ENCODE measurements around the gene PPP1R16B. TPM values are rescaled to one million over a fixed set of nuclear protein-coding genes. Genes with fewer than 3 reads are reported as not detected.

The PPP1R16B gene
- polyA plus RNA-seq, 2 of the 4 experiments (the other 2 are of a cell fraction), result 0.17 to 0.31 TPM

GRCh38 chr20:38932457-38933120 lies 127.1 kb downstream of the PPP1R16B start:
- ATAC-seq (no peak), DNase-seq (ENCODE audit: low read depth in 1 of 2, low spot score in 1 of 2) (no peak), FAIRE-seq (no peak)
- POLR2A ChIA-PET, result interaction anchor here (1.2 kb wide), 1 partner anchor 30 kb away, joined by 6 read pairs; the partner anchor contains the start of gene DHX35
- H3K9me3 ChIP-seq, result no peaks in the 10 kb centered on the region
- CTCF ChIA-PET, result interaction anchor here (1.1 to 1.4 kb wide), 3 partner anchors 9 to 117 kb away, joined by 3 to 6 read pairs (median 5); no protein-coding TSS in a partner anchor
- 88% methylated on average over 9 of the region's 9 CpGs for WGBS (ENCODE audit: missing lambda C conversion rate)
- TF ChIP-seq MAZ (IDR thresholded peaks at IDR 0.05; ENCODE audit: borderline replicate concordance, low read depth, low read length) (no peak), HOXB5 (CRISPR knock-in tag; IDR thresholded peaks at IDR 0.05) (no peak), HEYL (CRISPR knock-in tag; IDR thresholded peaks at IDR 0.05) (no peak), TP53 (CRISPR knock-in tag; IDR thresholded peaks at IDR 0.05) (no peak), SREBF2 (IDR thresholded peaks at IDR 0.05) (no peak), HMGXB4 (CRISPR knock-in tag; IDR thresholded peaks at IDR 0.05; ENCODE audit: borderline replicate concordance) (no peak), CEBPB (IDR thresholded peaks at IDR 0.05) (0 out of 4 replicates have a peak, but pooled peaks of 1 of the 2 experiments have one; percentile 5), EP300 (IDR thresholded peaks at IDR 0.05) (no peak)
- no peak overlapping the region for H3K4me3 ChIP-seq
- H3K4me1 ChIP-seq, result peaks cover 69% of the 10 kb centered on the region
- 0 out of 3 replicates have a peak overlapping the region, but pooled peaks have one; percentile 11 for H3K4me2 ChIP-seq
- 0 out of 6 replicates have a peak overlapping the region, but pooled peaks of 1 of the 2 experiments have one; percentile 7 for H3K27ac ChIP-seq

- H3K4me3 ChIP-seq, result no peak overlapping the region
- ChIA-PET CTCF (interaction anchor here (1.0 to 1.5 kb wide), 2 partner anchors 10 to 40 kb away, joined by 3 to 5 read pairs; no protein-coding TSS in a partner anchor), POLR2A (no interaction called here)
- H3K9me3 ChIP-seq, result no peaks in the 10 kb centered on the region
- no peak for FAIRE-seq
- H3K27ac ChIP-seq, result no peak overlapping the region
- TF ChIP-seq RFX5 (IDR thresholded peaks at IDR 0.05) (no peak), HOXB5 (CRISPR knock-in tag; IDR thresholded peaks at IDR 0.05) (no peak), CHD4 (IDR thresholded peaks at IDR 0.05; ENCODE audit: borderline replicate concordance) (no peak), USF2 (IDR thresholded peaks at IDR 0.05) (no peak), RAD21 (conservative IDR thresholded peaks at IDR 0.05 in 1 of 2, IDR thresholded peaks at IDR 0.05 in 1 of 2) (no peak), CHD2 (IDR thresholded peaks at IDR 0.05; ENCODE audit: low read length, partially characterized antibody) (no peak), CBX2 (IDR thresholded peaks at IDR 0.05; ENCODE audit: borderline replicate concordance, low read depth) (no peak), FOSL2 (IDR thresholded peaks at IDR 0.05) (no peak), FOSL2 (CRISPR knock-in tag; IDR thresholded peaks at IDR 0.05) (no peak)
- ATAC-seq, result no peak
- H3K4me2 ChIP-seq, result no peak overlapping the region
- DNase-seq (ENCODE audit: low read depth in 1 of 2, low spot score in 1 of 2), result no peak
- peaks cover 54% of the 10 kb centered on the region for H3K4me1 ChIP-seq
- 92% methylated on average over 5 of the region's 5 CpGs for WGBS (ENCODE audit: missing lambda C conversion rate)
Measured at GRCh38 chr20:38934530-38934929, 129.0 kb downstream of the PPP1R16B start.

GRCh38 chr20:38935285-38935684 lies 129.8 kb downstream of the PPP1R16B start:
- 29% methylated on average over 3 of the region's 3 CpGs for WGBS (ENCODE audit: missing lambda C conversion rate)

More at GRCh38 chr20:38935285-38935684, 129.8 kb downstream of the PPP1R16B start:
- ATAC-seq (peak; percentile 80 to 83), DNase-seq (ENCODE audit: low read depth in 1 of 2, low spot score in 1 of 2) (peak; percentile 51 to 64), FAIRE-seq (no peak)
- peak overlapping the region in 1 of 2 experiments; percentile 18; a peak in 2 of 6 replicates for H3K27ac ChIP-seq
- peaks cover 49% of the 10 kb centered on the region for H3K4me1 ChIP-seq
- H3K4me2 ChIP-seq, result peak overlapping the region; percentile 26; the same call in 1 of the 3 replicates
- no peak overlapping the region for H3K4me3 ChIP-seq
- ChIA-PET CTCF (no interaction called here), POLR2A (no interaction called here)
- no peaks in the 10 kb centered on the region for H3K9me3 ChIP-seq
- TF ChIP-seq CEBPB (IDR thresholded peaks at IDR 0.05), result peak in 1 of 2 experiments; percentile 62; a peak in 1 of 4 replicates
- peak; percentile 49 to 60 for TF ChIP-seq RAD21 (conservative IDR thresholded peaks at IDR 0.05 in 1 of 2, IDR thresholded peaks at IDR 0.05 in 1 of 2)
- no peak for TF ChIP-seq ATOH8 (CRISPR knock-in tag; IDR thresholded peaks at IDR 0.05; ENCODE audit: low read depth)
- peak; percentile 44 for TF ChIP-seq CTCF (IDR thresholded peaks at IDR 0.05)
- no peak for TF ChIP-seq ZSCAN20 (CRISPR knock-in tag; IDR thresholded peaks at IDR 0.05)
- TF ChIP-seq FOSL2 (IDR thresholded peaks at IDR 0.05), result no peak
- peak; percentile 89 for TF ChIP-seq FOSL2 (CRISPR knock-in tag; IDR thresholded peaks at IDR 0.05)
- no peak for TF ChIP-seq GATA3 (IDR thresholded peaks at IDR 0.05; ENCODE audit: borderline replicate concordance)
- TF ChIP-seq MYC (IDR thresholded peaks at IDR 0.05; ENCODE audit: borderline replicate concordance, low read length), result no peak
- no peak for TF ChIP-seq POLR2AphosphoS2 (conservative IDR thresholded peaks at IDR 0.05; ENCODE audit: low read length)
- no peak for TF ChIP-seq NR3C1 (IDR thresholded peaks at IDR 0.05)
- no peak for TF ChIP-seq HMGXB4 (CRISPR knock-in tag; IDR thresholded peaks at IDR 0.05; ENCODE audit: borderline replicate concordance)
- TF ChIP-seq SMC3 (IDR thresholded peaks at IDR 0.05), result peak; percentile 48; the same call in 2 of the 3 replicates
- TF ChIP-seq KDM1A (IDR thresholded peaks at IDR 0.05; ENCODE audit: low read depth), result no peak

Data from A549 (cell line).